HCT116 (cell line): Measurements from ENCODE around the gene ENOX1. TPM values are rescaled to one million over a fixed set of nuclear protein-coding genes. Genes with fewer than 3 reads are reported as not detected.

Experiments used
- ATAC-seq: fragments of 200-7000 bp; cut with Tn5 transposase; 2 replicates; pipeline ENCODE4 v1.9.1; 2020; ENCODE audit warnings: mild to moderate bottlenecking, moderate library complexity
- BruUV-seq: library from RNA; stranded (reverse); fragments of 400-500 nt; replicated peaks from 2 replicates; lab custom pipeline; 2021; lab: Mats Ljungman, UMichigan
- CTCF ChIA-PET: fragments of 300-600 bp; sonication (Branson Sonifier 250); formaldehyde crosslinking; loops from one replicate; lab custom pipeline; 2021; ENCODE audit warnings: antibody characterized with exemption; lab: Charles Lee
- POLR2A ChIA-PET: fragments of 300-600, 350-600 bp; sonication (Branson Sonifier 250); formaldehyde crosslinking; loops from one replicate; lab custom pipeline; 2021; ENCODE audit warnings: antibody characterized with exemption; lab: Charles Lee
- RAD21 ChIA-PET, 2 experiments: fragments of 300-600 bp; sonication (Branson Sonifier 250); formaldehyde crosslinking; loops; one replicate each; lab custom pipeline; 2023; ENCODE audit warnings: low total read pairs in 2 of 2; ENCODE audit not compliant: uncharacterized antibody in 2 of 2, unreplicated experiment in 2 of 2, low non-redundant PET in 1 of 2; lab: Charles Lee
- DNase-seq: peaks from one replicate; pipeline ENCODE4 v3.0.0-alpha.2; 2010; ENCODE audit warnings: low read depth, low spot score
- H2AFZ ChIP-seq: fragments of 200-600 bp; shearing (Covaris generic), sonication (generic); 2 replicates; pipeline ENCODE4 v1.6.1; 2017; ENCODE audit warnings: low read depth, mixed run types, mixed read lengths, antibody characterized with exemption, low read length; ENCODE audit not compliant: poor library complexity, severe bottlenecking
- H3K27ac ChIP-seq: 2 replicates; pipeline ENCODE4 v1.5.1; 2012; ENCODE audit warnings: low read depth, low read length
- H3K27me3 ChIP-seq: fragments of 200-600 bp; sonication (generic); 2 replicates; pipeline ENCODE4 v1.6.1; 2016; ENCODE audit warnings: mixed run types, low read length, mixed read lengths; ENCODE audit not compliant: insufficient read depth
- H3K36me3 ChIP-seq, 2 experiments: fragments of 200-500 bp in 1 of 2; fragments of 200-600 bp in 1 of 2; sonication (Bioruptor generic) in 1 of 2; sonication (generic) in 1 of 2; 2 replicates each; pipeline versions ENCODE4 v1.5.1 to v1.6.1; 2014 to 2016; ENCODE audit warnings: low read length in 2 of 2, inconsistent platforms in 1 of 2, mixed read lengths in 1 of 2, mixed run types in 1 of 2; ENCODE audit not compliant: insufficient read depth in 2 of 2, control insufficient read depth in 1 of 2
- H3K4me1 ChIP-seq, 2 experiments: fragments of 200-600 bp in 1 of 2; sonication (generic) in 1 of 2; 2 replicates each; pipeline versions ENCODE4 v1.5.1 to v1.6.1; 2012 to 2017; ENCODE audit warnings: low read length in 2 of 2, inconsistent platforms in 1 of 2, mild to moderate bottlenecking in 1 of 2, mixed read lengths in 1 of 2, mixed run types in 1 of 2, moderate library complexity in 1 of 2; ENCODE audit not compliant: insufficient read depth in 2 of 2, control insufficient read depth in 1 of 2
- H3K4me2 ChIP-seq: fragments of 200-600 bp; sonication (generic); 2 replicates; pipeline ENCODE4 v1.6.1; 2017; ENCODE audit warnings: mixed run types, low read length, mixed read lengths
- H3K4me3 ChIP-seq, 2 experiments: fragments of 200-600 bp in 1 of 2; sonication (generic) in 1 of 2; replicated peaks in 1 of 2; 2 replicates each; pipeline ENCODE4 v1.5.1; 2011 to 2016; ENCODE audit warnings: low read length in 2 of 2, control low read depth in 1 of 2, low read depth in 1 of 2, mild to moderate bottlenecking in 1 of 2, mixed read lengths in 1 of 2, mixed run types in 1 of 2
- H3K79me2 ChIP-seq: fragments of 200-600 bp; sonication (generic); 2 replicates; pipeline ENCODE4 v1.6.1; 2017; ENCODE audit warnings: mild to moderate bottlenecking, mixed run types, low read length, moderate library complexity, mixed read lengths; ENCODE audit not compliant: insufficient read depth
- H3K9ac ChIP-seq: fragments of 200-600 bp; sonication (generic); 2 replicates; pipeline ENCODE4 v1.6.1; 2016; ENCODE audit warnings: low read length, mixed read lengths
- H3K9me2 ChIP-seq: fragments of 200-600 bp; sonication (generic), shearing (Covaris generic); 2 replicates; pipeline ENCODE4 v1.6.1; 2017; ENCODE audit warnings: mixed run types, mild to moderate bottlenecking, moderate library complexity; ENCODE audit not compliant: insufficient read depth
- H3K9me3 ChIP-seq, 2 experiments: fragments of 200-500 bp in 1 of 2; fragments of 200-600 bp in 1 of 2; sonication (Bioruptor generic) in 1 of 2; sonication (generic) in 1 of 2; 2 replicates each; pipeline ENCODE4 v1.6.1; 2014 to 2017; ENCODE audit warnings: low read length in 2 of 2, mixed read lengths in 2 of 2, inconsistent platforms in 1 of 2, low read depth in 1 of 2, mild to moderate bottlenecking in 1 of 2, mixed run types in 1 of 2, moderate library complexity in 1 of 2; ENCODE audit not compliant: control insufficient read depth in 1 of 2, insufficient read depth in 1 of 2
- H4K20me1 ChIP-seq: fragments of 200-600 bp; sonication (generic), shearing (Covaris generic); 2 replicates; pipeline ENCODE4 v1.6.1; 2017; ENCODE audit warnings: mixed run types, mild to moderate bottlenecking, moderate library complexity; ENCODE audit not compliant: insufficient read depth
- CBX3 ChIP-seq: IDR thresholded peaks from 2 replicates; pipeline ENCODE4 v1.6.1; 2012; ENCODE audit warnings: low read depth
- CEBPB ChIP-seq: IDR thresholded peaks from 2 replicates; pipeline ENCODE4 v1.6.1; 2012; ENCODE audit warnings: low read depth
- EGR1 ChIP-seq: IDR thresholded peaks from 2 replicates; pipeline ENCODE4 v1.6.1; 2012; ENCODE audit warnings: low read depth
- EZH2 ChIP-seq: fragments of 200-600 bp; sonication (generic); IDR thresholded peaks from 2 replicates; pipeline ENCODE4 v1.6.1; 2017; ENCODE audit warnings: antibody characterized with exemption, mixed run types
- EZH2phosphoT487 ChIP-seq: fragments of 200-600 bp; IDR thresholded peaks from 2 replicates; pipeline ENCODE4 v1.6.1; 2018; ENCODE audit warnings: antibody characterized with exemption, borderline replicate concordance
- FOSL1 ChIP-seq: IDR thresholded peaks from 2 replicates; pipeline ENCODE4 v1.6.1; 2012; ENCODE audit warnings: low read depth
- JUND ChIP-seq: IDR thresholded peaks from 2 replicates; pipeline ENCODE4 v1.6.1; 2012
- POLR2A ChIP-seq: IDR thresholded peaks from 2 replicates; pipeline ENCODE4 v1.7.0; 2011; ENCODE audit warnings: borderline replicate concordance; ENCODE audit not compliant: insufficient read depth, insufficient read length; ENCODE audit errors: extremely low read depth
- POLR2AphosphoS5 ChIP-seq: IDR thresholded peaks from 2 replicates; pipeline ENCODE4 v1.6.1; 2011; ENCODE audit warnings: mild to moderate bottlenecking, low read depth, low read length, moderate library complexity
- RAD21 ChIP-seq: IDR thresholded peaks from 2 replicates; pipeline ENCODE4 v1.6.1; 2012; ENCODE audit warnings: low read depth, mild to moderate bottlenecking
- SIN3A ChIP-seq: IDR thresholded peaks from 2 replicates; pipeline ENCODE4 v1.6.1; 2012; ENCODE audit warnings: low read depth
- SP1 ChIP-seq: IDR thresholded peaks from 2 replicates; pipeline ENCODE4 v1.6.1; 2012; ENCODE audit warnings: low read depth
- SRF ChIP-seq: IDR thresholded peaks from 2 replicates; pipeline ENCODE4 v1.6.1; 2012; ENCODE audit warnings: low read depth
- TCF7L2 ChIP-seq: IDR thresholded peaks from 2 replicates; pipeline ENCODE4 v1.7.0; 2011; ENCODE audit warnings: borderline replicate concordance, inconsistent platforms; ENCODE audit not compliant: insufficient read depth, insufficient read length; ENCODE audit errors: extremely low read depth
- ZFX ChIP-seq: fragments of 450-650 bp; IDR thresholded peaks from 2 replicates; pipeline ENCODE4 v1.6.1; 2017
- ZNF274 ChIP-seq: fragments of 200-500 bp; sonication (Bioruptor generic); IDR thresholded peaks from 2 replicates; pipeline ENCODE4 v1.6.1; 2014; ENCODE audit warnings: mild to moderate bottlenecking, low read depth, low read length, inconsistent platforms
- intact Hi-C: fragments of 100-400 bp; cut with micrococcal nuclease; formaldehyde crosslinking; loops from 2 replicates; pipeline ENCODE4 v1.10.0; 2022
- total RNA-seq: library from RNA; stranded (reverse); gene quantifications from one replicate; pipeline ENCODE4 v1.2.1, GENCODE V29; 2021; ENCODE audit not compliant: unreplicated experiment
- TF ChIP-seq, protein P1 (sequence below): IDR thresholded peaks from 2 replicates; pipeline ENCODE4 v1.6.1; 2012
- TF ChIP-seq, protein P2 (sequence below): IDR thresholded peaks from 2 replicates; pipeline ENCODE4 v1.6.1; 2011; ENCODE audit warnings: mild to moderate bottlenecking, low read length, moderate library complexity; ENCODE audit not compliant: insufficient replicate concordance; ENCODE audit errors: extremely low read depth
- TF ChIP-seq, protein P3 (sequence below): IDR thresholded peaks from 2 replicates; pipeline ENCODE4 v1.6.1; 2012; ENCODE audit warnings: low read depth
- TF ChIP-seq, protein P4 (sequence below), 3 experiments: fragments of 200-600 bp in 1 of 3; sonication (generic) in 1 of 3; IDR thresholded peaks in 2 of 3; conservative IDR thresholded peaks in 1 of 3; 2 replicates each; pipeline ENCODE4 v1.5.1; 2012 to 2017; ENCODE audit warnings: low read depth in 2 of 3, low read length in 2 of 3, antibody characterized with exemption in 1 of 3, borderline replicate concordance in 1 of 3, control low read depth in 1 of 3, mild to moderate bottlenecking in 1 of 3, mixed read lengths in 1 of 3, mixed run types in 1 of 3, moderate library complexity in 1 of 3; ENCODE audit not compliant: insufficient read depth in 1 of 3

ENOX1 gene
- total RNA-seq, 1 experiment from 2014 or later = 4.5 TPM

DNA sequence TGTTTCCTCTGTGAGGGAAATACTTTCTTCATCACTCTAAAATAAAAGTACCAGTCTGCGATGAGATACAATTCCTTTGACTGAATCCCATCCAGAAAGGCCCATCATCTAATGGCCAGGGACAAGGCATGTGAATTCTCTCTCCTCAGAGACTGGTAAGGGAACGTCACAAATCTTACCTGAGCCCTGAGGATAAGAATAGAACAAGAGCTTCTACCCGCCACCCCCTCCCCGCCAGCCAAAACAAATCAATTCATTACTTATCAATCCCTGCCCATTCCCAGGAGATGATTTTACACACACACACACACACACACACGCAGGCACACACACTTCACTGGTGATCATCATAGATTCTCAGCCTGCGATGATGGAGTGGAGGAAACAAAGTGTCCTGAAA lies 564.7 kb downstream of the ENOX1 start:
- no peak overlapping the region for H3K4me3 ChIP-seq
- ATAC-seq = no peak

More for the DNA sequence above, 564.7 kb downstream of the ENOX1 start:
- intact Hi-C loops = no loop called here
- RAD21 ChIA-PET = no interaction called here
- Histone ChIP-seq H3K4me2 (no peak overlapping the region), H3K79me2 (no peaks in the 10 kb centered on the region), H3K9ac (no peak overlapping the region), H3K27me3 (no peaks in the 10 kb centered on the region), H3K9me3 (no peaks in the 10 kb centered on the region), H2AFZ (no peak overlapping the region), H3K4me1 (no peaks in the 10 kb centered on the region), H3K9me2 (no peaks in the 10 kb centered on the region), H3K36me3 (no peaks in the 10 kb centered on the region), H3K27ac (no peak overlapping the region), H4K20me1 (no peaks in the 10 kb centered on the region)
- BruUV-seq = no TSS peak
- DNase-seq = no peak
- TF ChIP-seq EZH2 = no peak
- TF ChIP-seq POLR2A = no peak
- TF ChIP-seq TCF7L2 = no peak
- TF ChIP-seq EGR1 = no peak
- no peak for TF ChIP-seq SRF
- TF ChIP-seq JUND = no peak
- TF ChIP-seq POLR2AphosphoS5 = no peak
- TF ChIP-seq, protein P1, sequence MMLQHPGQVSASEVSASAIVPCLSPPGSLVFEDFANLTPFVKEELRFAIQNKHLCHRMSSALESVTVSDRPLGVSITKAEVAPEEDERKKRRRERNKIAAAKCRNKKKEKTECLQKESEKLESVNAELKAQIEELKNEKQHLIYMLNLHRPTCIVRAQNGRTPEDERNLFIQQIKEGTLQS = no peak
- TF ChIP-seq, protein P2, sequence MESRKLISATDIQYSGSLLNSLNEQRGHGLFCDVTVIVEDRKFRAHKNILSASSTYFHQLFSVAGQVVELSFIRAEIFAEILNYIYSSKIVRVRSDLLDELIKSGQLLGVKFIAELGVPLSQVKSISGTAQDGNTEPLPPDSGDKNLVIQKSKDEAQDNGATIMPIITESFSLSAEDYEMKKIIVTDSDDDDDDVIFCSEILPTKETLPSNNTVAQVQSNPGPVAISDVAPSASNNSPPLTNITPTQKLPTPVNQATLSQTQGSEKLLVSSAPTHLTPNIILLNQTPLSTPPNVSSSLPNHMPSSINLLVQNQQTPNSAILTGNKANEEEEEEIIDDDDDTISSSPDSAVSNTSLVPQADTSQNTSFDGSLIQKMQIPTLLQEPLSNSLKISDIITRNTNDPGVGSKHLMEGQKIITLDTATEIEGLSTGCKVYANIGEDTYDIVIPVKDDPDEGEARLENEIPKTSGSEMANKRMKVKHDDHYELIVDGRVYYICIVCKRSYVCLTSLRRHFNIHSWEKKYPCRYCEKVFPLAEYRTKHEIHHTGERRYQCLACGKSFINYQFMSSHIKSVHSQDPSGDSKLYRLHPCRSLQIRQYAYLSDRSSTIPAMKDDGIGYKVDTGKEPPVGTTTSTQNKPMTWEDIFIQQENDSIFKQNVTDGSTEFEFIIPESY = no peak
- TF ChIP-seq SIN3A = no peak
- TF ChIP-seq FOSL1 = no peak
- TF ChIP-seq ZFX = no peak
- no peak for TF ChIP-seq RAD21
- TF ChIP-seq, protein P3, sequence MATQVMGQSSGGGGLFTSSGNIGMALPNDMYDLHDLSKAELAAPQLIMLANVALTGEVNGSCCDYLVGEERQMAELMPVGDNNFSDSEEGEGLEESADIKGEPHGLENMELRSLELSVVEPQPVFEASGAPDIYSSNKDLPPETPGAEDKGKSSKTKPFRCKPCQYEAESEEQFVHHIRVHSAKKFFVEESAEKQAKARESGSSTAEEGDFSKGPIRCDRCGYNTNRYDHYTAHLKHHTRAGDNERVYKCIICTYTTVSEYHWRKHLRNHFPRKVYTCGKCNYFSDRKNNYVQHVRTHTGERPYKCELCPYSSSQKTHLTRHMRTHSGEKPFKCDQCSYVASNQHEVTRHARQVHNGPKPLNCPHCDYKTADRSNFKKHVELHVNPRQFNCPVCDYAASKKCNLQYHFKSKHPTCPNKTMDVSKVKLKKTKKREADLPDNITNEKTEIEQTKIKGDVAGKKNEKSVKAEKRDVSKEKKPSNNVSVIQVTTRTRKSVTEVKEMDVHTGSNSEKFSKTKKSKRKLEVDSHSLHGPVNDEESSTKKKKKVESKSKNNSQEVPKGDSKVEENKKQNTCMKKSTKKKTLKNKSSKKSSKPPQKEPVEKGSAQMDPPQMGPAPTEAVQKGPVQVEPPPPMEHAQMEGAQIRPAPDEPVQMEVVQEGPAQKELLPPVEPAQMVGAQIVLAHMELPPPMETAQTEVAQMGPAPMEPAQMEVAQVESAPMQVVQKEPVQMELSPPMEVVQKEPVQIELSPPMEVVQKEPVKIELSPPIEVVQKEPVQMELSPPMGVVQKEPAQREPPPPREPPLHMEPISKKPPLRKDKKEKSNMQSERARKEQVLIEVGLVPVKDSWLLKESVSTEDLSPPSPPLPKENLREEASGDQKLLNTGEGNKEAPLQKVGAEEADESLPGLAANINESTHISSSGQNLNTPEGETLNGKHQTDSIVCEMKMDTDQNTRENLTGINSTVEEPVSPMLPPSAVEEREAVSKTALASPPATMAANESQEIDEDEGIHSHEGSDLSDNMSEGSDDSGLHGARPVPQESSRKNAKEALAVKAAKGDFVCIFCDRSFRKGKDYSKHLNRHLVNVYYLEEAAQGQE = no peak
- TF ChIP-seq, protein P4, sequence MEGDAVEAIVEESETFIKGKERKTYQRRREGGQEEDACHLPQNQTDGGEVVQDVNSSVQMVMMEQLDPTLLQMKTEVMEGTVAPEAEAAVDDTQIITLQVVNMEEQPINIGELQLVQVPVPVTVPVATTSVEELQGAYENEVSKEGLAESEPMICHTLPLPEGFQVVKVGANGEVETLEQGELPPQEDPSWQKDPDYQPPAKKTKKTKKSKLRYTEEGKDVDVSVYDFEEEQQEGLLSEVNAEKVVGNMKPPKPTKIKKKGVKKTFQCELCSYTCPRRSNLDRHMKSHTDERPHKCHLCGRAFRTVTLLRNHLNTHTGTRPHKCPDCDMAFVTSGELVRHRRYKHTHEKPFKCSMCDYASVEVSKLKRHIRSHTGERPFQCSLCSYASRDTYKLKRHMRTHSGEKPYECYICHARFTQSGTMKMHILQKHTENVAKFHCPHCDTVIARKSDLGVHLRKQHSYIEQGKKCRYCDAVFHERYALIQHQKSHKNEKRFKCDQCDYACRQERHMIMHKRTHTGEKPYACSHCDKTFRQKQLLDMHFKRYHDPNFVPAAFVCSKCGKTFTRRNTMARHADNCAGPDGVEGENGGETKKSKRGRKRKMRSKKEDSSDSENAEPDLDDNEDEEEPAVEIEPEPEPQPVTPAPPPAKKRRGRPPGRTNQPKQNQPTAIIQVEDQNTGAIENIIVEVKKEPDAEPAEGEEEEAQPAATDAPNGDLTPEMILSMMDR (IDR thresholded peaks at IDR 0.05 in 2 of 3, conservative IDR thresholded peaks at IDR 0.05 in 1 of 3; ENCODE audit: borderline replicate concordance in 1 of 3, insufficient read depth in 1 of 3, low read depth in 2 of 3, low read length in 2 of 3) = no peak
- TF ChIP-seq SP1 = no peak
- TF ChIP-seq EZH2phosphoT487 = no peak
- no peak for TF ChIP-seq ZNF274
- TF ChIP-seq CEBPB = no peak
- TF ChIP-seq CBX3 = no peak
- POLR2A ChIA-PET = no interaction called here
- CTCF ChIA-PET = no interaction called here
